Gastroesophageal sphincter (tissue), 3 donors: ENCODE measurements around the gene CXCL3.

ENCODE experiments used
- EP300 ChIP-seq: sonication (generic); formaldehyde crosslinking; IDR thresholded peaks from one replicate; pipeline ENCODE4 v1.6.1; 2017; ENCODE audit warnings: antibody characterized with exemption, mild to moderate bottlenecking
- POLR2A ChIP-seq, 2 donors: fragments of 450-650 bp; IDR thresholded peaks; one replicate each; pipeline ENCODE4 v1.6.1; 2017; ENCODE audit warnings: antibody characterized with exemption in 2 of 2, mild to moderate bottlenecking in 2 of 2, moderate library complexity in 1 of 2
- TF ChIP-seq, protein P1 (sequence below), 4 experiments: fragments of 200-600 bp in 2 of 4; fragments of 450-650 bp in 2 of 4; sonication (generic) in 1 of 4; IDR thresholded peaks; one replicate each; pipeline ENCODE4 v1.5.1; 2017 to 2019; ENCODE audit warnings: antibody characterized with exemption in 4 of 4, mild to moderate bottlenecking in 2 of 4, moderate library complexity in 2 of 4

DNA sequence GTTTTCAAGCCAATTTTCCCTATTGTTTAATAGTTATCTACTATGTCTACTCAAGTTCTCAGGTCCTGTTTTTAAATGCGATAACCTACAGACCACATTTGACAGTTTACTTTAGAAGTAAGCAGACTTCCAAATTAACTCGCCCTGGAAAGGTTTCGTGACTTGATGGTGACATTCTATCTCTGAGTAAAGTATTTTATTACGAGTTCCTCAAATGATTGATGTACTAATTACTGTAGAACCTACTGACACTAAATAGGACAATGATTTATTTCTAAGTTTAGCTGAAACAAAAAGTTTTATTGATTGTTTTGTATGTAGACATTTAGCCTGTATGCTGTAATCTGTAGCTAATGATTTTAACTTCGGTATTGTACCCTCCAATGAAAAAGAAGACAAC is 48.6 kb downstream of the CXCL3 start:
- TF ChIP-seq EP300: no peak
- TF ChIP-seq, protein P1, sequence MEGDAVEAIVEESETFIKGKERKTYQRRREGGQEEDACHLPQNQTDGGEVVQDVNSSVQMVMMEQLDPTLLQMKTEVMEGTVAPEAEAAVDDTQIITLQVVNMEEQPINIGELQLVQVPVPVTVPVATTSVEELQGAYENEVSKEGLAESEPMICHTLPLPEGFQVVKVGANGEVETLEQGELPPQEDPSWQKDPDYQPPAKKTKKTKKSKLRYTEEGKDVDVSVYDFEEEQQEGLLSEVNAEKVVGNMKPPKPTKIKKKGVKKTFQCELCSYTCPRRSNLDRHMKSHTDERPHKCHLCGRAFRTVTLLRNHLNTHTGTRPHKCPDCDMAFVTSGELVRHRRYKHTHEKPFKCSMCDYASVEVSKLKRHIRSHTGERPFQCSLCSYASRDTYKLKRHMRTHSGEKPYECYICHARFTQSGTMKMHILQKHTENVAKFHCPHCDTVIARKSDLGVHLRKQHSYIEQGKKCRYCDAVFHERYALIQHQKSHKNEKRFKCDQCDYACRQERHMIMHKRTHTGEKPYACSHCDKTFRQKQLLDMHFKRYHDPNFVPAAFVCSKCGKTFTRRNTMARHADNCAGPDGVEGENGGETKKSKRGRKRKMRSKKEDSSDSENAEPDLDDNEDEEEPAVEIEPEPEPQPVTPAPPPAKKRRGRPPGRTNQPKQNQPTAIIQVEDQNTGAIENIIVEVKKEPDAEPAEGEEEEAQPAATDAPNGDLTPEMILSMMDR (IDR thresholded peaks at IDR 0.05): no peak
- TF ChIP-seq POLR2A (IDR thresholded peaks at IDR 0.05): no peak
